Measurements from ENCODE around the gene UBE2J2. TPM values are rescaled to one million over a fixed set of nuclear protein-coding genes. Genes with fewer than 3 reads are reported as not detected.

UBE2J2 gene
- total and polyA plus RNA-seq, 3 donors from 2014 or later, result 133 to 203 (median 139) TPM

GRCh38 chr1:1256956-1257871, 16.4 kb downstream of the UBE2J2 start:
- intact Hi-C loops (cut with DNase I; ENCODE audit: low total_unique reads), result no loop called here
- TF ChIP-seq POLR2A (IDR thresholded peaks at IDR 0.05) (no peak), CTCF (IDR thresholded peaks at IDR 0.05) (no peak)
- WGBS, 2 donors, result 90 to 92% methylated on average over 24 to 31 of the region's 31 CpGs
- no peaks in the 10 kb centered on the region for H3K4me1 ChIP-seq
- no peak overlapping the region for H3K4me3 ChIP-seq
- no peaks in the 10 kb centered on the region for H3K36me3 ChIP-seq (ENCODE audit: low read depth, missing control alignments)
- no peak for DNase-seq
- H3K27ac ChIP-seq, result no peak overlapping the region
- H3K27me3 ChIP-seq, result no peaks in the 10 kb centered on the region
- no peaks in the 10 kb centered on the region for H3K9me3 ChIP-seq

- no peaks in the 10 kb centered on the region for H3K9me3 ChIP-seq
- WGBS, 2 donors, result 90 to 92% methylated on average over 8 to 10 of the region's 10 CpGs
- no peak for TF ChIP-seq CTCF (IDR thresholded peaks at IDR 0.05)
- no peak for TF ChIP-seq POLR2A (IDR thresholded peaks at IDR 0.05)
- intact Hi-C loops (cut with DNase I; ENCODE audit: low total_unique reads), result no loop called here
- H3K4me1 ChIP-seq, result peaks cover 3% of the 10 kb centered on the region
- H3K36me3 ChIP-seq (ENCODE audit: low read depth, missing control alignments), result no peaks in the 10 kb centered on the region
- H3K27ac ChIP-seq, result no peak overlapping the region
- no peak overlapping the region for H3K4me3 ChIP-seq
- H3K27me3 ChIP-seq, result no peaks in the 10 kb centered on the region
- no peak for DNase-seq
Measured at GRCh38 chr1:1255611-1256010, 18.0 kb downstream of the UBE2J2 start.

GRCh38 chr1:1255078-1255477, 18.6 kb downstream of the UBE2J2 start:
- no peaks in the 10 kb centered on the region for H3K9me3 ChIP-seq
- H3K4me3 ChIP-seq, result no peak overlapping the region
- intact Hi-C loops (cut with DNase I; ENCODE audit: low total_unique reads), result no loop called here
- TF ChIP-seq POLR2A (IDR thresholded peaks at IDR 0.05) (no peak), CTCF (IDR thresholded peaks at IDR 0.05) (no peak)
- no peak for DNase-seq
- no peaks in the 10 kb centered on the region for H3K27me3 ChIP-seq
- peaks cover 5% of the 10 kb centered on the region for H3K4me1 ChIP-seq
- no peak overlapping the region for H3K27ac ChIP-seq
- 89 to 96% methylated on average over 12 to 26 of the region's 26 CpGs for WGBS, 2 donors
- no peaks in the 10 kb centered on the region for H3K36me3 ChIP-seq (ENCODE audit: low read depth, missing control alignments)

- intact Hi-C loops (cut with DNase I; ENCODE audit: low total_unique reads), result no loop called here
- peaks cover 5% of the 10 kb centered on the region for H3K4me1 ChIP-seq
- no peaks in the 10 kb centered on the region for H3K36me3 ChIP-seq (ENCODE audit: low read depth, missing control alignments)
- 85 to 90% methylated on average over 21 of the region's 21 CpGs for WGBS, 2 donors
- no peak for DNase-seq
- no peaks in the 10 kb centered on the region for H3K27me3 ChIP-seq
- no peak overlapping the region for H3K4me3 ChIP-seq
- no peak overlapping the region for H3K27ac ChIP-seq
- no peaks in the 10 kb centered on the region for H3K9me3 ChIP-seq
- TF ChIP-seq POLR2A (IDR thresholded peaks at IDR 0.05), result no peak
- no peak for TF ChIP-seq CTCF (IDR thresholded peaks at IDR 0.05)
Measured at GRCh38 chr1:1254667-1254998, 19.0 kb downstream of the UBE2J2 start.

All from testis (tissue), 3 donors.